ES-I3 (cell line): ENCODE measurements around the gene TCOF1.

Experiments used
- H3K36me3 ChIP-seq: 2 replicates; pipeline ENCODE4 v1.6.1; 2013; ENCODE audit warnings: mild to moderate bottlenecking, low read length, control low read depth, moderate library complexity; ENCODE audit not compliant: insufficient read depth
- H3K4me1 ChIP-seq: 2 replicates; pipeline ENCODE4 v1.6.1; 2013; ENCODE audit warnings: mild to moderate bottlenecking, control low read depth, low read length; ENCODE audit not compliant: insufficient read depth
- H3K9ac ChIP-seq: 2 replicates; pipeline ENCODE4 v1.6.1; 2013; ENCODE audit warnings: low read depth, mild to moderate bottlenecking, low read length, moderate library complexity
- H3K9me3 ChIP-seq: 2 replicates; pipeline ENCODE4 v1.6.1; 2013; ENCODE audit warnings: mild to moderate bottlenecking, low read length, moderate library complexity; ENCODE audit not compliant: control insufficient read depth, insufficient read depth

TCOF1 gene

DNA sequence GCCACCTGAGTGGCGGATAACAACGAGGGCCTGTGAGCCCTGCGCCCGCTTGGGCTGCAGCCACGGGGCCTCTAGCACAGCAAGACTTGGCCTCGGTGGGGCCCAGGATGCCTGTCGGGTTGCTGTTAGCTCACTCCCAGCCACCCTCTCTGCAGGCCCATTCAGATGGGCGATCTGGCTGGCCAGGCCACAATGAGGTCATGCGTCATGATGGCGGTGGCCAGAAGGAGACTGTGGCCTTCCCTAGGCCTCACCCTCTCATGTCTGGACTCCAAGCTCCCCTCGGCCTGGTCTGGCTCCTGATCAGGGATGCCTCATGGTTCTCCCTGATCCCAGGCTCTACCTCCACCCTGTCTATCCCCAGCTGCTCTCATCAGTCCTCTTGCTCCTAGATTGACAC is 19.0 kb upstream of the TCOF1 start:
- H3K9ac ChIP-seq: no peak overlapping the region
- no peaks in the 10 kb centered on the region for H3K9me3 ChIP-seq
- H3K36me3 ChIP-seq: no peaks in the 10 kb centered on the region
- H3K4me1 ChIP-seq: peaks cover 7% of the 10 kb centered on the region; the same call in 1 of the 2 replicates

DNA sequence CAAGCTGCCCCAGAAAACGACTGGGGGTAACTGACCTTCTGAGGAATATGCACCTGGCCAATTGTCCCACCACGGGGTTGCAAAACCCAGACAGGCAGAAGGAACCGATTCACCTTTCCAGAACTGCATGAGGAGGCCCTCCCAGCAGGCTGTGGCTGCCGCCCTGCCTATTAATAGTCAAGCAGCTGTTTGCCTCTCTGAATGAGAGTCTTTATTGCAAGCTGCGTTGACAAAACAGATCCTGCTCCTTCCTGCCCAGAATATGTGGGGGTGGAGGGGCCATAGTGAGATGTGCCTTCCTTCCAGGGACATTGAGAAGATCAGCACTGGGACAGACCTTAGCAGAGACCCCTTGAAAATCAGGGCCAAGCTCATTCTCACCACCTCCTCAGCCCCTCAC is 18.3 kb upstream of the TCOF1 start:
- Histone ChIP-seq H3K4me1 (peaks cover 7% of the 10 kb centered on the region; the same call in 1 of the 2 replicates), H3K36me3 (no peaks in the 10 kb centered on the region), H3K9ac (no peak overlapping the region), H3K9me3 (no peaks in the 10 kb centered on the region)

DNA sequence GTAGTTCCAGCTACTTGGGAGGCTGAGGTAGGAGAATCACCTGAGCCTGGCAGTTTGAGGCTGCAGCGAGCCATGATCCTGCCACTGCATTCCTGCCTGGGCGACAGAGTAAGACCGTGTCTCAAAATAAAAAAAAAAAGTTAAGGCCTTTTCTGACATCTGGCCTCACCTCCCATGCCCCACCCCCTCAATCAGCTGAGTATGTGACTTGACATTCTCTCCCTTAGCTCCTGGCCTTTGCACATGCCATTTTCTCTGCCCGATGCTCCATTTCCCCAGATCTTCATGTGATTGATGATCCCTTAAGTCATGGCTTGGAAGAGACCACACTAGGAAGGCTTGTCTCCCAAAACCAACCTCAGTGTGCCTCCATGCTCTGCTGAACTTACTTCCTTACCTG is 17.7 kb upstream of the TCOF1 start:
- H3K36me3 ChIP-seq: no peaks in the 10 kb centered on the region
- H3K9ac ChIP-seq: no peak overlapping the region
- H3K9me3 ChIP-seq: no peaks in the 10 kb centered on the region
- peaks cover 4% of the 10 kb centered on the region; the same call in 1 of the 2 replicates for H3K4me1 ChIP-seq

DNA sequence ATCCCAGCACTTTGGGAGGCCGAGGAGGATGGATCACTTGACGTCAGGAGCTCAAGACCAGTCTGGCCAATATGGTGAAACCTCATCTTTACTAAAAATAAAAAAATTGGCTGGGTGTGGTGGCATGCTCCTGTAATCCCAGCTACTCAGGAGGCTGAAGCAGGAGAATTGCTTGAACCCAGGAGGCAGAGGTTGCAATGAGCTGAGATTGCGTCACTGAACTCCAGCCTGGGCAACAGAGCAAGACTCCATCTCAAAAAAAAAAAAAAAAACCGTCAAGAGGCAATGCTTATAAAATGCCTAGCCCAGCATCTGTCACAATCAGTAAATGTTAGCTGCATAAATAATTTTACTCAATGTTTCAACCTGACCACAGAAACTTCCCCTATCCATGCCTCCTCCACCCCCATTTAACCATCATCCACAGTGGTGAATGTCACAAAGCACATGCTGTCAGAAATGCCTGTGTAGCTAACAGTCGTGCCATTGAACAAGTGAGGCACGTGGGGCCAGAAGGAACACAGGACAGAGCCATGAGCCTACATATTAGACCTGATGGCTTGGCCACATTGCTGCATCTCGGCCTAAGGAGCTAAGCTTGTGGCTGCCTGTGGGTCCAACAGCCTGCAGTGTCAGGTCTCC is 16.8 kb upstream of the TCOF1 start:
- Histone ChIP-seq H3K36me3 (no peaks in the 10 kb centered on the region), H3K9ac (no peak overlapping the region), H3K9me3 (no peaks in the 10 kb centered on the region), H3K4me1 (no peaks in the 10 kb centered on the region)

DNA sequence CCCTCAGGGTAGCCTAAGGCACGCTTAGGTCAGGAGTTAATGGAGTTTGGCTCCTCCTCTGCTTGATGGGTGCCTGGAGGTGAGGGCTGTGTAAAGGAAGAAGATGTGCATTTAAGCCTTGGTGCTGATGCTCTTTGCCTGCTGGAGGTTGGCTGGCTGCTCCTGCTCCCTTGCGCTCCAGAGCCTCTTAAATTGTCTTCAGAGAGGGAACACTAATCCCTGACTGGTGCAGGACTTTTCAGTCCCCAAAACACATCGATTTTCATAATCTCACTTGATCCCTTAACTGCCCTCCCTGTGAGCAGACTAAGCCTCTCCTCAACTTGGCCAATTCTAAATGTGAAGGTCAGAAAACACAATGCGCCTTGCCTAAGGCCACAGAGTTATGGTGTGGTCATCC is 16.2 kb upstream of the TCOF1 start:
- no peak overlapping the region for H3K9ac ChIP-seq
- H3K9me3 ChIP-seq: no peaks in the 10 kb centered on the region

DNA sequence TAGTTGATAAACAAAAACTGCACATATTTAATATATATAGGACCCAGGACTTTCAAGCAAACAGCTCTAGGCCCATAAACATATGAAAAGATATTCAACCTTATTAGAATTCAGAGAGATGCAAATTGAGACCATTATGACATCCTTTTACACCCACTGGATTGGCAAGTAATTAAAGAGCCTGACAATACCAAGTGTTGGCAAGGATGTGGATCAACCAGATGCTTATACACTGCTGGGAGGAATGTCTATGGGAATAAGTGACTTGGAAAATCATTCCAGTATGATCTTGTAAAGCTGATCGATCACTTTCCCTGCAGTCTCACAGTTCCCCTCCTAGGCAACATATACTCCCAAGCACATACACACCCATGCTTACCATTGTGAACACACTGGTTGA is 15.5 kb upstream of the TCOF1 start:
- Histone ChIP-seq H3K9ac (no peak overlapping the region), H3K4me1 (no peaks in the 10 kb centered on the region), H3K9me3 (no peaks in the 10 kb centered on the region), H3K36me3 (no peaks in the 10 kb centered on the region)

More for the DNA sequence above, 16.2 kb upstream of the TCOF1 start:
- no peaks in the 10 kb centered on the region for H3K4me1 ChIP-seq
- H3K36me3 ChIP-seq: no peaks in the 10 kb centered on the region

DNA sequence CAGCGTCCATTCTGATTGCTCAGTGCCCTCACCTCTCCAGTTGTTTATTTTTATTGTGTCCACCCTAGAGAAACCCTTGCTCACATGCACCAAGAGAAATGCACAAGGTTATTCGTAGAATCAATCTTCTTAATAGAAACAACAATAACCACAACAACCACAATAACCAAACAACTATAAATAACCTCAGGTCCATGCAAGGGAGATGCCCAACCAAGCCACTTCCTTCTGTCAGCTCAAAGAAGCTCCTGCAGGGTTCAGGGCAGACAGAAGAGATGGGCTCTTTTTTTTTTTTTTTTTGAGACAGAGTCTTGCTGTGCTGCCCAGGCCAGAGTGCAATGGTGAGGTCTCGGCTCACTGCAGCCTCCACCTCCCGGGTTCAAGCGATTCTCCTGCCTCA is 14.9 kb upstream of the TCOF1 start:
- no peaks in the 10 kb centered on the region for H3K36me3 ChIP-seq
- H3K9ac ChIP-seq: no peak overlapping the region
- no peaks in the 10 kb centered on the region for H3K4me1 ChIP-seq
- H3K9me3 ChIP-seq: no peaks in the 10 kb centered on the region

DNA sequence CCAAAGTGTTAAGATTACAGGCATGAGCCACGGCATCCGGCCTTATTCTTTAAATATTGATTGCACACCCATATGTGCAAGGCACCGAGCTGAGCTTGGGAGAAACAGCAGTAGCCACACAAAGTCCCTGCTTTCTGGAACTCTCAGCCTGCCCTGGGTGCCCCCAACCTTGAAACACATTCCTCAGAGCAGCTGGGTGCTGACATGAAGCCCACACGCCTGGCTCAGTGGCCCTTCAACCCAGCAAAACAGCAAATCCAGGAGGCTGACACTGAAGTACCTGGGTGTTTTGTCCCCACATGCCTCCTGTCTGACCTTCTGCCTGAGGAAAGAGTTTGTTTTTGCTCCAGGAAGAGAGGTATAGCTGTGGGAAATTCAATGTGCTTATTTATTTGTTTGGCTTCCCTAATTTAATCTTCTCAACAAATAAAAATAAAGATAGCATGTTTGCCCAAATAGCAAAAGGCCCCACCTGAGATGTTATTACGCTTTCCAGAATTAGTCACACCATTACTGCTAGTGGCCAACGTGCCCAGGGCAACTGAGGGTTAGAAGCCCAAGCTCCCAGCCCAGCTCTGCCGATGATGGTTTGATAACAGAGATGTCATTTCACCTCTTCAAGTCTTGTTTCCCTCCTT is 13.4 kb upstream of the TCOF1 start:
- Histone ChIP-seq H3K9me3 (no peaks in the 10 kb centered on the region), H3K4me1 (no peaks in the 10 kb centered on the region), H3K36me3 (no peaks in the 10 kb centered on the region), H3K9ac (no peak overlapping the region)

DNA sequence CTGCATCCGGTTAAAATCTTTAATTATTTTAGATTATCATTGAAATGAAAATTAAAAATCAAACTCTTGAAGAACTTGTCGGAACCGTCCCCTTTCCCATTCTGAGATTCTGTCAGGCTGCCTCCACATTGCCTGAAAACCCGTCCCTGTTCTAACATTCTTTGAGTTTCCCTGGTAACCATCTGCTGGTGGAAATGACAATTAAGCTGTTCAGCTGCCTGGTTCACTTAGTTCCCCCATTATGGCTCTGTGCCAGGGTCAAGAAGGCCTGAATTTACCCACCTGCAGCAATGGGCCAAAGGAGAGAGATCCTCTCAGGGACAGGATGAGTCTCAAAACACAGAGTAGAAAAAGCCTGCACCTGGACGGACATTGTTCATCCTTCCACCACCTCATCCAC is 11.8 kb upstream of the TCOF1 start:
- H3K9ac ChIP-seq: no peak overlapping the region
- H3K9me3 ChIP-seq: no peaks in the 10 kb centered on the region
- no peaks in the 10 kb centered on the region for H3K36me3 ChIP-seq
- peaks cover 8% of the 10 kb centered on the region for H3K4me1 ChIP-seq

DNA sequence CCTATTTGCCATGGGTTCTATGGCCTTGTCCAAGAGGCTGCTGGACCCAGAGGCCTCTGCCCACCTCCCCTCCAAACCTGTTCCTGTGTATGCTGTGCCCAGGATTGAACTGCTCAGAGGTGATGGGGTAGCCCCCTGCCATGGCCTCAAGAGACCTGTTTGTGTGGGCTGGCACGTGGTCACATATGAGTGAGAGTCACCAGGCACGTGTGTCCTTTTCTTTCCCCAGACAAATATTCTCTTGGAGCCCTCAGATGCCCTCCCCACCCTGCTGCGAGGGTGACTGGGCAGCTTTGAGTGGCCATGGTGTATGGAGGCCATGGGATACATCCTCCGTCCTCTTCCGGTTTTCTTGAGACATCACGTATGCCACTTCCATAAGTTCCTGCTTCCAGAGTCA is 10.9 kb upstream of the TCOF1 start:
- Histone ChIP-seq H3K9me3 (no peaks in the 10 kb centered on the region), H3K4me1 (peaks cover 14% of the 10 kb centered on the region), H3K36me3 (no peaks in the 10 kb centered on the region), H3K9ac (no peak overlapping the region)

DNA sequence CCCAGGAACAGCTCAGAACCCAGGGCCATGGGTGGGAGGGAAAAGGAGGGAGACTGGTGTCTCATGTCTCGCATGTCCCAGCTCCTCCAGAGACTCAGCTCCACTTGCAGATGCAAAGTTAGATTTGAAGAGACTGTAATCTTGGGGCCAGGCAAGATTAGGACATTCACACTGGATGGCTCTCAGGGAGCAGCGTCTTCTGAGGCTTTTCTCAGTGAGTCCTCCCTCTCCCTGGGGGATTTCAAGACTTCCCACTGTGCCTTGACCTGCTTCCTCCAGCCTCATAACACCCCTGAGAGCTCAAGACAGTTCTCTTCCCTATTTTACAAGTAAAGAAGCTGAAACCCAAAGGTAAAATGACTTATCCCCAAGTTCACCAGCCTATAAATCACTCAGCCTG is 10.5 kb upstream of the TCOF1 start:
- Histone ChIP-seq H3K36me3 (no peaks in the 10 kb centered on the region), H3K4me1 (peaks cover 14% of the 10 kb centered on the region), H3K9me3 (no peaks in the 10 kb centered on the region), H3K9ac (no peak overlapping the region)

DNA sequence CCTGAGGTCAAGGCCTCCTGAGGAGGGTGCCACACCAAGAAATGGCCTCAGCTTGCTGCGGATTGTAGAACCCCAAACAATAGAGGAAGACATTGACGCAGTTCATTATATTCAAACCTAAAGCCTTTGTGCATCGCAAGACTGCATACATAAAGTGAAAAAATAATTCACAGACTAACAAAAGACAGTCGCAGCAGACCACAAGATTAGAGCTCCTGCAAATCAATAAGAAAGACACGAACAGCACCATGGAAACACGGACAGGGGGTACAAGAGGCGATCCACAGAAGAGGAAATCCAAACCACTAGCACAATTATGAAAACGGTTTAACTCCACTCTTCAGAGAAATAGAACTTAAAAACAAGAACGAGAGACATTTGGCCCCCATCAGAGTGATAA is 10.0 kb upstream of the TCOF1 start:
- Histone ChIP-seq H3K4me1 (peaks cover 14% of the 10 kb centered on the region), H3K9me3 (no peaks in the 10 kb centered on the region), H3K9ac (no peak overlapping the region), H3K36me3 (no peaks in the 10 kb centered on the region)

DNA sequence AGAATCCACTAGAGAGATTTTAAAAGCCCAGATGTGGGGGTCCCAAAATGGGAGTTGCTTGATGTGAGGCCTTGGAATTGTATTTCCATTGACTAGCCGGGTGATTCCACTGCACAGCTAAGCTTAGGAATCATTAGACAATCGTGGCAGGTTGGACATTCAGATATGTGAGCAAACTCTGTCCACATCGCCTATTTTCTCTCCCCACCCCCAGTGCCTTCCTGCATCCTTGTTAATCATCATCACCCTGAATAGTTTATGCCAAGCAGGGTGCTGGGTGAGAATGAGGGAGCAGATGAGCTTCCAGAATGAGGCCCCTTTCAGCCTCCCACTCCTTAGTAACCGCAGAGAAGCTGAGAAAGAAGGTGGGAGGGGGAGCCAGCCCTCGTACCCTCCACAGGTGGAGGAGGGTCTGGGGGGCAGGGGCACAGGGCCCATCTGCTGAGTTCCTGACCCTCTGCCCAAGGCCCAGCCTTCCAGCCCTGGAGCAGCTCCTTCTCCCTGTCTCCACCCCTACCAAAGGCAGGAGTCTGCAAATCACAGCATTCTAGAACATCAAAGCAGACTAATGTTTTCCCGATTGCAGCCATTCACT is 7.7 kb upstream of the TCOF1 start:
- H3K9me3 ChIP-seq: no peaks in the 10 kb centered on the region
- peaks cover 14% of the 10 kb centered on the region for H3K4me1 ChIP-seq
- H3K36me3 ChIP-seq: no peaks in the 10 kb centered on the region
- H3K9ac ChIP-seq: no peak overlapping the region

DNA sequence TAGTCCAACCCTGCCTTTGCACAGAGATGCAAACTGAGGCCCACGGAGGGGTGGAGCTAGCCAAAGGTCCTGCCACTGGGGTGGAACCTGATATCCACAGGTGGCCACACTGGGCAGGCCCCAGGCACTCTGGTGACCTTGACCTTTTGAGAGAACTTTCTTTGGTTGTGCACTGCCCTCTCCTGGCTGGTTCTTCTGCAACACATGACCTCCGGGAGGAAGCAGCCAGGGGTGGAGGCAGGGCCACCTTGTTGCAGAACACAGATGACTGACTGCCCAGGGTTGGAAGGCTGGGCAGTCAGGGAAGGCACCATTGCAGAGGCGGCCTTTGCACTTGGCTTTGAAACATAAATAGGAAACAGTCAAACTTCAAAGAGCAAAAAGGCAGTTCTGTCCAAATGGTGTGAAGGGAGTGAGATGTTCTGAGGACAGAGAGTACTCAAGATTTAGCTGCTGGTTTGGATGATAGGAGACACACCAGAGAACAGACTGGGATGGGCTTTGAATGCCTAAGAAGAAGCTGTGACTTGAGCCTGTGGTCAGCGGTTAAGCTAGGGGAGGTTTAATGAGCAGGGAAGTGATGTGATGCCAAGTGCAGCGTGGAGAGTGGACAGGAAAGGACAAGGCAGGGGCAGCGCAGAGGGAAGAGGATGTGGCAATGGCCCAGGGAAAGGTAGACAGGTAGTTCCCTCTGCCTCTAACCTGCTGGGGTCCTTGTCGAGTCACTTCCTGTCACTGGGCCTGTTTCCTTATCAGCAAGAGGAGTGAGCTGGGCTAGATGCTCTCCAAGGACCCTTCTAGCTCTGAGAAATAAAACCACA is 6.8 kb upstream of the TCOF1 start:
- H3K4me1 ChIP-seq: peaks cover 14% of the 10 kb centered on the region
- no peak overlapping the region for H3K9ac ChIP-seq
- H3K36me3 ChIP-seq: no peaks in the 10 kb centered on the region
- no peaks in the 10 kb centered on the region for H3K9me3 ChIP-seq
